H1 (cell line): ENCODE results near the gene CFDP1. TPM values are rescaled to one million over a fixed set of nuclear protein-coding genes. Genes with fewer than 3 reads are reported as not detected.
A peak's percentile ranks its signal among the peaks of the same experiment; 100 is the strongest.

Experiments used
- PHF8 ChIP-seq: fragments of 200-600 bp; sonication (generic); conservative IDR thresholded peaks from 2 replicates; pipeline ENCODE4 v1.7.1; 2012; ENCODE audit warnings: low read depth, mild to moderate bottlenecking, inconsistent platforms, low read length, moderate library complexity
- POLR2A ChIP-seq, 2 experiments: IDR thresholded peaks; 1 replicate in 1 of 2; 2 replicates in 1 of 2; pipeline ENCODE4 v1.6.1; 2011; ENCODE audit warnings: low read depth in 2 of 2, low read length in 2 of 2, mild to moderate bottlenecking in 2 of 2; ENCODE audit errors: control extremely low read depth in 1 of 2
- POLR2AphosphoS5 ChIP-seq: IDR thresholded peaks from 2 replicates; pipeline ENCODE4 v1.6.1; 2011; ENCODE audit warnings: low read depth, low read length
- SIN3A ChIP-seq, 2 experiments: IDR thresholded peaks in 1 of 2; conservative IDR thresholded peaks in 1 of 2; 2 replicates each; pipeline ENCODE4 v1.6.1; 2011 to 2012; ENCODE audit warnings: low read length in 2 of 2, improper control_type of control experiment in 1 of 2, low read depth in 1 of 2, mild to moderate bottlenecking in 1 of 2
- SP2 ChIP-seq: IDR thresholded peaks from 2 replicates; pipeline ENCODE4 v1.6.1; 2012; ENCODE audit warnings: mild to moderate bottlenecking, low read length, inconsistent platforms
- SUZ12 ChIP-seq: fragments of 200-600 bp; sonication (generic); IDR thresholded peaks from 2 replicates; pipeline ENCODE4 v1.6.1; 2012; ENCODE audit warnings: mild to moderate bottlenecking, inconsistent platforms, low read length, moderate library complexity, mixed read lengths
- ZNF274 ChIP-seq: IDR thresholded peaks from 2 replicates; pipeline ENCODE4 v1.7.0; 2012; ENCODE audit warnings: low read length, borderline replicate concordance; ENCODE audit errors: extremely low read depth
- polyA plus RNA-seq, 7 experiments: library from polyadenylated mRNA; depleted of rRNA in 3 of 7; stranded (reverse) in 5 of 7; unstranded in 2 of 7; fragments of >200 nt in 5 of 7; fragments of 200-250 nt in 2 of 7; gene quantifications; 1 replicate in 5 of 7; 2 replicates in 1 of 7; 4 replicates in 1 of 7; pipeline versions ENCODE4 v1.2.1 to v1.2.3, GENCODE V29; 2011 to 2013; ENCODE audit warnings: missing spikeins in 2 of 7, mixed read lengths in 2 of 7
- total RNA-seq: library from RNA; stranded (reverse); fragmentation: NEBNext Ultra II Directional; extraction: Animal tissue kit (Norgen Biotek cat#: 25700); gene quantifications from 2 replicates; pipeline ENCODE4 v1.2.1, GENCODE V29; 2021
- TF ChIP-seq, protein P1 (sequence below): fragments of 300-600 bp; sonication (generic); IDR thresholded peaks from 2 replicates; pipeline ENCODE4 v1.7.1; 2012; ENCODE audit warnings: low read length, moderate library complexity, mild to moderate bottlenecking, inconsistent platforms; ENCODE audit not compliant: insufficient replicate concordance

Gene CFDP1
- total and polyA plus RNA-seq, 2 of the 8 experiments (the other 6 are each of a cell fraction or from before 2014, with no cell fraction given): 25.5 to 77.3 TPM

DNA sequence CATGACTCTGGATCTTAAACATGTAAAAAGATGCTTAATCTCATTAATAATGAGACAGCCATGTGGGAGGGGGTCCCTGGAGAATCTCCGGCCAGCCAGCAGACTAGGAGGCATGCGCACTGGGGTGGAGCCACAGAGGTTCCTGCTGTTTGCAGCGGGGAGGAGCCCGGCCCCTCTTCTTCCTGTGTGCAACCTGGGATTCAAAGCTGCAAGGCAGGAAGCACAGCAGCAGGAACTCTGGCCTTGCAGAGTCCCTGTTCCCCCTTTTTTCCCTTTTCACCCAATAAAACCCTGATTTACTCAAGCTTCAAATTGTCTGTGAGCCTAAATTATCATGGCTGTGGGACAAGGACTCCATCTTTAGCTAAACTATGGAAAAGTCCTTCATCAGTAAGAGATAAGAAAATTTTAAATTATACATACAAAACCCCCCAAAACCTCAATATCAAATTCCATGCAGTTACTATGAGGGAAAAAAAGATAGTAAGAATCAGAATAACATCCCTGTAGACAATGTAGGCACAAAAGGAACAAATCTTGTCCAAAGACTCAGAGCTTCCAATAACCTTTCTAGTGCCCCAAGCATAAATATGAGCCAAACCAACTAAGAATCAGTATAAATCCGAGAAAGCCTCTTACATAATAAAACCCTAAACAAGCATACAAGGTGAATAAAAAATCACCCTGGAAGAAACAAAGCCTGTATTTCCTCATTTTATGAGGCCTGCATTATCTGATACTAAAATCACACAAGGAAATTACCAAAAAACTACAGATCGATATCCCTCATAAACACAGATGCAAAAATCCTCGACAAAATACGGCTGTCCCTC is 12.1 kb downstream of the CFDP1 start (continued):
- TF ChIP-seq, protein P1, sequence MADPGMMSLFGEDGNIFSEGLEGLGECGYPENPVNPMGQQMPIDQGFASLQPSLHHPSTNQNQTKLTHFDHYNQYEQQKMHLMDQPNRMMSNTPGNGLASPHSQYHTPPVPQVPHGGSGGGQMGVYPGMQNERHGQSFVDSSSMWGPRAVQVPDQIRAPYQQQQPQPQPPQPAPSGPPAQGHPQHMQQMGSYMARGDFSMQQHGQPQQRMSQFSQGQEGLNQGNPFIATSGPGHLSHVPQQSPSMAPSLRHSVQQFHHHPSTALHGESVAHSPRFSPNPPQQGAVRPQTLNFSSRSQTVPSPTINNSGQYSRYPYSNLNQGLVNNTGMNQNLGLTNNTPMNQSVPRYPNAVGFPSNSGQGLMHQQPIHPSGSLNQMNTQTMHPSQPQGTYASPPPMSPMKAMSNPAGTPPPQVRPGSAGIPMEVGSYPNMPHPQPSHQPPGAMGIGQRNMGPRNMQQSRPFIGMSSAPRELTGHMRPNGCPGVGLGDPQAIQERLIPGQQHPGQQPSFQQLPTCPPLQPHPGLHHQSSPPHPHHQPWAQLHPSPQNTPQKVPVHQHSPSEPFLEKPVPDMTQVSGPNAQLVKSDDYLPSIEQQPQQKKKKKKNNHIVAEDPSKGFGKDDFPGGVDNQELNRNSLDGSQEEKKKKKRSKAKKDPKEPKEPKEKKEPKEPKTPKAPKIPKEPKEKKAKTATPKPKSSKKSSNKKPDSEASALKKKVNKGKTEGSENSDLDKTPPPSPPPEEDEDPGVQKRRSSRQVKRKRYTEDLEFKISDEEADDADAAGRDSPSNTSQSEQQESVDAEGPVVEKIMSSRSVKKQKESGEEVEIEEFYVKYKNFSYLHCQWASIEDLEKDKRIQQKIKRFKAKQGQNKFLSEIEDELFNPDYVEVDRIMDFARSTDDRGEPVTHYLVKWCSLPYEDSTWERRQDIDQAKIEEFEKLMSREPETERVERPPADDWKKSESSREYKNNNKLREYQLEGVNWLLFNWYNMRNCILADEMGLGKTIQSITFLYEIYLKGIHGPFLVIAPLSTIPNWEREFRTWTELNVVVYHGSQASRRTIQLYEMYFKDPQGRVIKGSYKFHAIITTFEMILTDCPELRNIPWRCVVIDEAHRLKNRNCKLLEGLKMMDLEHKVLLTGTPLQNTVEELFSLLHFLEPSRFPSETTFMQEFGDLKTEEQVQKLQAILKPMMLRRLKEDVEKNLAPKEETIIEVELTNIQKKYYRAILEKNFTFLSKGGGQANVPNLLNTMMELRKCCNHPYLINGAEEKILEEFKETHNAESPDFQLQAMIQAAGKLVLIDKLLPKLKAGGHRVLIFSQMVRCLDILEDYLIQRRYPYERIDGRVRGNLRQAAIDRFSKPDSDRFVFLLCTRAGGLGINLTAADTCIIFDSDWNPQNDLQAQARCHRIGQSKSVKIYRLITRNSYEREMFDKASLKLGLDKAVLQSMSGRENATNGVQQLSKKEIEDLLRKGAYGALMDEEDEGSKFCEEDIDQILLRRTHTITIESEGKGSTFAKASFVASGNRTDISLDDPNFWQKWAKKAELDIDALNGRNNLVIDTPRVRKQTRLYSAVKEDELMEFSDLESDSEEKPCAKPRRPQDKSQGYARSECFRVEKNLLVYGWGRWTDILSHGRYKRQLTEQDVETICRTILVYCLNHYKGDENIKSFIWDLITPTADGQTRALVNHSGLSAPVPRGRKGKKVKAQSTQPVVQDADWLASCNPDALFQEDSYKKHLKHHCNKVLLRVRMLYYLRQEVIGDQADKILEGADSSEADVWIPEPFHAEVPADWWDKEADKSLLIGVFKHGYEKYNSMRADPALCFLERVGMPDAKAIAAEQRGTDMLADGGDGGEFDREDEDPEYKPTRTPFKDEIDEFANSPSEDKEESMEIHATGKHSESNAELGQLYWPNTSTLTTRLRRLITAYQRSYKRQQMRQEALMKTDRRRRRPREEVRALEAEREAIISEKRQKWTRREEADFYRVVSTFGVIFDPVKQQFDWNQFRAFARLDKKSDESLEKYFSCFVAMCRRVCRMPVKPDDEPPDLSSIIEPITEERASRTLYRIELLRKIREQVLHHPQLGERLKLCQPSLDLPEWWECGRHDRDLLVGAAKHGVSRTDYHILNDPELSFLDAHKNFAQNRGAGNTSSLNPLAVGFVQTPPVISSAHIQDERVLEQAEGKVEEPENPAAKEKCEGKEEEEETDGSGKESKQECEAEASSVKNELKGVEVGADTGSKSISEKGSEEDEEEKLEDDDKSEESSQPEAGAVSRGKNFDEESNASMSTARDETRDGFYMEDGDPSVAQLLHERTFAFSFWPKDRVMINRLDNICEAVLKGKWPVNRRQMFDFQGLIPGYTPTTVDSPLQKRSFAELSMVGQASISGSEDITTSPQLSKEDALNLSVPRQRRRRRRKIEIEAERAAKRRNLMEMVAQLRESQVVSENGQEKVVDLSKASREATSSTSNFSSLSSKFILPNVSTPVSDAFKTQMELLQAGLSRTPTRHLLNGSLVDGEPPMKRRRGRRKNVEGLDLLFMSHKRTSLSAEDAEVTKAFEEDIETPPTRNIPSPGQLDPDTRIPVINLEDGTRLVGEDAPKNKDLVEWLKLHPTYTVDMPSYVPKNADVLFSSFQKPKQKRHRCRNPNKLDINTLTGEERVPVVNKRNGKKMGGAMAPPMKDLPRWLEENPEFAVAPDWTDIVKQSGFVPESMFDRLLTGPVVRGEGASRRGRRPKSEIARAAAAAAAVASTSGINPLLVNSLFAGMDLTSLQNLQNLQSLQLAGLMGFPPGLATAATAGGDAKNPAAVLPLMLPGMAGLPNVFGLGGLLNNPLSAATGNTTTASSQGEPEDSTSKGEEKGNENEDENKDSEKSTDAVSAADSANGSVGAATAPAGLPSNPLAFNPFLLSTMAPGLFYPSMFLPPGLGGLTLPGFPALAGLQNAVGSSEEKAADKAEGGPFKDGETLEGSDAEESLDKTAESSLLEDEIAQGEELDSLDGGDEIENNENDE: no peak
- TF ChIP-seq SUZ12: no peak
- no peak for TF ChIP-seq ZNF274
- TF ChIP-seq POLR2A (IDR thresholded peaks at IDR 0.05; ENCODE audit: control extremely low read depth in 1 of 2, low read depth in 2 of 2, low read length in 2 of 2): peak in 1 of 2 experiments; percentile 57; a peak in 1 of 3 replicates
- TF ChIP-seq PHF8: no peak
- 0 out of 2 replicates have a peak, but pooled peaks have one; percentile 27 for TF ChIP-seq POLR2AphosphoS5
- no peak for TF ChIP-seq SIN3A (conservative IDR thresholded peaks at IDR 0.05 in 1 of 2, IDR thresholded peaks at IDR 0.05 in 1 of 2; ENCODE audit: low read depth in 1 of 2, low read length in 2 of 2)
- no peak for TF ChIP-seq SP2
